Skeletal muscle cell (primary cell): ENCODE results near the gene TFRC.
A peak's percentile ranks its signal among the peaks of the same experiment; 100 is the strongest.
"Not testable (repeated sequence)": the region's sequence is repeated elsewhere in the genome, so short reads cannot be mapped to it uniquely, and the experiment has no call there.

Experiments used
- DNase-seq: peaks from one replicate; pipeline ENCODE4 v3.0.0-alpha.2; 2010; ENCODE audit warnings: low read depth
- H3K4me3 ChIP-seq: 2 replicates; pipeline ENCODE4 v1.5.1; 2011; ENCODE audit warnings: low read depth, mild to moderate bottlenecking, control low read depth, low read length, moderate library complexity

Gene TFRC

GRCh38 chr3:196051282-196052076 is 30.4 kb downstream of the TFRC start:
- no peak overlapping the region for H3K4me3 ChIP-seq

GRCh38 chr3:196050597-196050996 is 31.3 kb downstream of the TFRC start:
- H3K4me3 ChIP-seq, result no peak overlapping the region
- DNase-seq, result no peak

More at GRCh38 chr3:196051282-196052076, 30.4 kb downstream of the TFRC start:
- DNase-seq, result no peak

- H3K4me3 ChIP-seq, result no peak overlapping the region
- DNase-seq, result no peak
Measured at GRCh38 chr3:196049653-196050052, 32.2 kb downstream of the TFRC start.

DNA sequence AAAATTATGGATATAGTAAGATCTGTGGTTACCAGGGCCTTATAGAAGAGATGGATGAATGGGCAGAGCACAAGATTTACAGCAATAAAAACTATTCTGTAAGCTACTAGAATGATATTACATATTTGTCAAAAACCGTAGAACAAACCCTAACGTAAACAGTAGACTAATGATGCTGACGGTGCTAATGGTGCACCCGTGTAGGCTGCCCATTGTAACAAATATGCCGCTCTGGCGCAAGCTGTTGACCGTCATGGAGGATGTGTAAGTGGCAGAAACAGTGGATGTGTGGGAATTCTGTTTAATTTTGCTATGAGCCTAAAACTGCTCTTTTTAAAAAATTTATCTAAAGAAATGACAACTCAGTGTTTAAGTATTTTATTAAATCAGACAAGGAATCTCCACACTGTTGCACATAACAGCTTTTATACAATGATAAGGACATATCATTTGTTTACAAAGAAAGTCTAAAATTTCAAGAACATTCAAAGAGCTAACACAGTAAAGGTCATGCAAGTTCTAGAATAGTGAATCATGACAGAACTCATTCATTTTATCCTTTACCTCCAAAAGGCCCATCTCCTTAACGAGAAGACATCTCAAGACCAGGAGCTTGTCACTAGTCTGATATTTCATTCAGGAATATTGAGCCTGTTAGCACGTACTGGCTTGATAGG is 32.8 kb downstream of the TFRC start:
- no peak for DNase-seq
- H3K4me3 ChIP-seq, result no peak overlapping the region

DNA sequence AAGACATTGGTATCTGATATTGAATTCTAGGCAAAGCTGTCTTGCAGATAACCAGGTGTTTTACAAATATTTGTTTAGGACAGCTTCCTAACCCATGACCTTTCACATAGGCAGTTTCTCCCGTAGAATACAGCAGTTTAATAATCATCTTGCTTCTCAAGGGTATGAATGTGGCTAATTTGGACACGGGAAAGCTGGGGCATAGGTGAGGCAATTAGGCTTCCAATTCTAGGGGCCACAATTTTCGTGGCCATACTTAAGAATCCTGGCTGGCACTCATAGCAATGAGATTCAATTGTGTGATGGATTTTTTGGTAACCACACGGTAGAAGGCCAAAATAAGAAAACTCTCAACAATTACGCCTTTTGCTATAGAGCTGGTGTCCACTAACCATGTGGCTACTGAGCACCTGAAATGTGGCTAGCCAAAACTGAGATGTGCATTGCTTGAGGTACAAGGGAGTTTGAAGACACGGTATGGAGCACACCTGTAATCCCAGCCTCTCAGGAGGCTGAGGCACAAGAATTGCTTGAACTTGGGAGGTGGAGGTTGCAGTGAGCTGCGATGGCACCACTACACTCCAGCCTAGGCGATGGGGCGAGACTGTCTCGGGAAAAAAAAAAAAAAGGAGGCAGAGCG is 34.4 kb downstream of the TFRC start:
- DNase-seq, result no peak

GRCh38 chr3:196044513-196044912 is 37.4 kb downstream of the TFRC start:
- no peak for DNase-seq
- no peak overlapping the region for H3K4me3 ChIP-seq

More for the DNA sequence above, 34.4 kb downstream of the TFRC start:
- no peak overlapping the region for H3K4me3 ChIP-seq

DNA sequence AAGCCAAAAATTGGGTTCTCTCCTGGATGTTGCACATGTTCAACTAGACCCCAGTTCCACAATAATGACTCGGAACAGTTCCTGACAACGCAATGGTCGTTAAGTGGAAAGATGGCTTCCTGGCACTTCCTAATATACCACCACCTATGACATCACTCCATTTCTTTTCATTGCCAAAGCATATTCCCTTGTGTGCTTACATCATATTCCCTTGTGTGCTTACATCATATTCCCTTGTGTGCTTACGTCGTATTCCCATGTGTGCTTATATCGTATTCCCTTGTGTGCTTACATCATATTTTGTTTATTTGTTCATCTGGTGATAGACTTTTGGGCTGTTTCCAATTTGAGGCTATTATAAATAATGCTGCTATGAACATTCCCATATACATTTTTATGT is 39.2 kb downstream of the TFRC start:
- no peak overlapping the region for H3K4me3 ChIP-seq
- DNase-seq, result no peak

DNA sequence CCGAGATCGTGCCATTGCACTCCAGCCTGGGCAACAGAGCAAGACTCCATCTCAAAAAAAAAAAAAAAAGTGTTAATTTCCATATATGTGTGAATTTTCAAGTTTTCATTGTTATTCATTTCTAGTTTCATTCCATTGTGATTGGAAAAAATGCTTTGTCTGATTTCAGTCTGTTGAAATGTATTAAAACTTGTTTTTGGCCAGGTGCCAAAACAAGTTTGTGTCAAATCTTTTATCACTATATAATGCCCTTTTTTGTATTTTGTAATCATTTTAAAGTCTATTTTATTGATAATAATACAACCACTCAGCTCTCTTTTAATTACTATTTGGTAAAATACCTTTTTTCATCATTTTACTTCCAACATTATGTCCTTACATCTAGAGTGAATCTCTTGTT is 42.5 kb downstream of the TFRC start:
- no peak for DNase-seq
- H3K4me3 ChIP-seq, result no peak overlapping the region

GRCh38 chr3:196026059-196026458 is 55.8 kb downstream of the TFRC start:
- not testable (repeated sequence) for DNase-seq, H3K4me3 ChIP-seq

- DNase-seq, result no peak
- no peak overlapping the region for H3K4me3 ChIP-seq
Measured at GRCh38 chr3:196024968-196025367, 56.9 kb downstream of the TFRC start.

- no peak for DNase-seq
- H3K4me3 ChIP-seq, result no peak overlapping the region
Measured at GRCh38 chr3:196023947-196024346, 57.9 kb downstream of the TFRC start.

- DNase-seq, H3K4me3 ChIP-seq: not testable (repeated sequence)
Measured at GRCh38 chr3:196022499-196022878, 59.4 kb downstream of the TFRC start.

GRCh38 chr3:196020373-196020772 is 61.5 kb downstream of the TFRC start:
- no peak overlapping the region for H3K4me3 ChIP-seq
- no peak for DNase-seq

DNA sequence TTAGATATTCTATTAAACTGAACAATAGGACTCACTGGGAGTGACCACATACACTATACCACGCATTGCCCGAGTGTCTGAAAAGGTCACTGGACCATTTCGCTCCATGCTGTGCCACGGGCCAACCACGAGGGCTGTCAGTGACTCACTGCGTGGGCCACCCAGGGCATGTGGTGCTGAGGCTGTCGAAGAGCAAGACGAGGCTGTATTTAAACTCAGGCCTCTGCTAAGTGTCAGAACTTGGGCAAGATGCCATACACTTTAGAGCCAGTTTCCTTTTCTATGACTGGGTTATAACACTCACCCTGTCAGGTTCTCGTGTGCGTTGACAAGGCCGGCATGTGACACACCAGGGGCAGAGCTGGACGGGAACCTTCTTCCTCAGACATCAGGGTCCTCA is 62.3 kb downstream of the TFRC start:
- not testable (repeated sequence) for DNase-seq, H3K4me3 ChIP-seq

DNA sequence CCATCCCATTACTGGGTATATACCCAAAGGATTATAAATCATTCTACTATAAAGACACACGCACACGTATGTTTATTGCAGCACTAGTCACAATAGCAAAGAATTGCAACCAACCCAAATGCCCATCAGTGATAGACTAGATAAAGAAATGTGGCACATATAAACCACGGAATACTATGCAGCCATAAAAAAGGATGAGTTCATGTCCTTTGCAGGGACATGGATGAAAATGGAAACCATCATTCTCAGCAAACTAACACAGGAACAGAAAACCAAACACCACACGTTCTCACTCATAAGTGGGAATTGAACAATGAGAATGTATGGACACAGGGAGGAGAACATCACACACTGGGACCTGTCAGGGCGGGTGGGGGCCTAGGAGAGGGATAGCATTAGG is 63.7 kb downstream of the TFRC start:
- not testable (repeated sequence) for DNase-seq, H3K4me3 ChIP-seq

GRCh38 chr3:196016485-196016884 is 65.4 kb downstream of the TFRC start:
- peak; percentile 41 for DNase-seq
- no peak overlapping the region for H3K4me3 ChIP-seq

DNA sequence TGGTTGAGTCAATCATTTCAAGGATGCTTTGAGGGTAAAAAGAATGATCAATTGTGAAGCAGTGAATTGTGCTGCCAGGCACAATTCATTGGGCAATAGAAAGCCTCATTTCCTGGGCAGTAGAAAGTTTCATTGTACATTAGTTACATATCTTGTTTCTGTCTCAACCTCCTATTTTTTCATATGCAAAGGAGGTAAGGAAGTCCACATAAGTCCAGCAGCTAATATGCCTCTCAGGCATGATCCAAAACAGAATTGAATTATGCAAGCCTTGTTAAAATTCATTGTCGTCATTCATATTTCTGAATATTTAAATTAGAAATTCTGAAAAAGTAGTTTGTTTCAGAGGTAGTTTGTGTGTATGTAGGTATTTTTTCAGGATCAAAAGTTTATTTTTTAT is 65.8 kb downstream of the TFRC start:
- H3K4me3 ChIP-seq, result no peak overlapping the region
- DNase-seq, result no peak

DNA sequence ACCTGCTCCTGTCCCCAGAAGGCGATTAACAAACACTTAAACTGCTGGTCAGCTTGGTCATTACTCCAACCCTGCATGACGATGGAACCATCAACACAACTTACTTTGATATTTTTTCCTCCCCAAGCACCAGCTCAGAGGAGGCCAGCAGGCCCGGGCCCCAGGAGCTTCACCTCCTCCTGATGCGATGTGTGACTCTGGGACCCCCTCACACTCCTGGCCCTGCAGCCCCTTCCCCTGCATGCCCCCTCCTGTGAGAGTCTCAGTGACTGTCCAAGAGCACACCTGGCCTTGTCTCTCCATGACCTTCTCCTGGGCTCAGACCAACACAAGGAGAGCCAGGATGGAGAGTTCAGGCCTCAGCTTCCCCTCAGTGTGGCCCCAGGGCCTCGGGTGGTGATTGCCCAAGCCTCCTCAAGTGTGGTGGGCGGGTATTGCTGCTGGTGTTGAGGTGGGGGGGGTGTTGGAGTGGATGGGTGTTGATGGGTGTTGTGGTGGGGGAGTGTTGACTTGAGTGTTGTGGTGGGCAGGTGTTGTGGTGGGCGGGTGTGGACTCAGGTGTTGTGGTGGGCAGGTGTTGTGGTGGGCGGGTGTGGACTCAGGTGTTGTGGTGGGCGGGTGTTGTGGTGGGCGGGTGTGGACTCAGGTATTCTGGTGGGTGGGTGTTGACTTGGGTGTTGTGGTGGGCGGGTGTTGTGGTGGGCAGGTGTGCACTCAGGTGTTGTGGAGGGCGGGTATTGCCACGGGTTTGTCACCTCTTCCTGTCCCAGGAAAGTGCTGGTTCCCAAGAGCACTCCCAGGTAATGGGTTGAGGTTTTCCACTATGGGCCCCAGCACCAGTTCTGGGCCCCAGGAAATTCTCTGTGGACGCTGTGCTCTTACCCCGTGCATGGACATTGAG is 68.1 kb downstream of the TFRC start:
- no peak overlapping the region for H3K4me3 ChIP-seq
- no peak for DNase-seq

DNA sequence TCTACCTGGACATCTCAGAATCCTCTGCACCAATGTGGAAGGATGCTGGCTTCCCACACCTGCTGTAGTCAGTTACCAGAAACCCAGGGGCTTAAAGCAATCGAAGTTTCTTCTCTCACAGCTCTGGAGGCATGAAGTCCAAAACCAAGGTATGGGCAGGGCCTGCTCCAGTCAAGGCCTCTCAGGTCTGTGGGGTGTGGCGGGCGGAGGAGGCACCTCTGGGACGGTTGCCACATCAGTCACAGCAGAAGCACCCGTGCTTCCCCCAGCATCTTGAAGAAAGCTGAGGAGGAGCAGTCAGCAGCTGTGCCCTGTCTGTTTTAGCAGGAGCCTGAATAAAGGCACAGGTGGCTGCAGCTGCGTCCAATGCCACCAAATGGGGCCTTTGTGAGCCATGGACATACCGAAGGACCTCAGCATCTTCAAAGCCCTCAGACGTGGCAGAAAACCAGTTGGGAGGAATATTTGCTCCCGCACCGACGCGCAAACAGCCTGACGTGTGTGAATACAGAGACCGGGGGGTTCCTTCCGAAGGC is 68.9 kb downstream of the TFRC start:
- DNase-seq, result no peak
- H3K4me3 ChIP-seq, result no peak overlapping the region
